ENCODE results near the gene OCA2. TPM values are rescaled to one million over a fixed set of nuclear protein-coding genes. Genes with fewer than 3 reads are reported as not detected.

The OCA2 gene
- total RNA-seq, 4 donors from 2014 or later, result 0.17 to 1.2 (median 0.24) TPM

DNA sequence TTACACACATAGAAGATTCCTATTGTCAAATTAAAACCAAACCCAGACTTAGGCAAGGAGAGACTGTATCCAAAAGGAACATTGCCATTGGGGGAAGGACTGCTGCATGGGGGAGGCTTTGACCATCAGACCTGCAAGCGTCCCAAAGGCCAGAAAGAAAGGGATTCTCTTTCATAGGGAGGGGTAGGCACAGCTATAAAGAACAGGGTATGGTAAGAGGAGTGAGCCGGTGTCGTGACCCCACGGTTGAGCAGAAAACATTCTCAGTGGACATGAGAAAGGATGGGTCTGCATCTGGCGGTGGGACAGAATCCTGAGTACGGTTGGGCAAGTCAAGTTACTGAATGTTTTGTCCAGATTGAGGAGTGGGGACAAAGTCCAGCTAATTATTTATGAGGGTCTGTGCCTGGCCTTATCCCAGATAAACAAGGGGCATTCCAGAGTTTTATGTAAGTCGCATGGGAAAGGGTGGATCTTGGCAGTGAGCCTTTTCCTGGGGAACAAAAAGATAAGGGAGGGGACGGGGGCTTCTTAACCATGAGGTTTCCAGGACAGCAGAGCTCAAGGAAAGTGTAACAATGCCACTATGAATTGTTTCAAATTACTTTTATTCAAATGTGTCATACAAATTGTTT is 357.8 kb downstream of the OCA2 start:
- Histone ChIP-seq H3K9me3 (peaks cover 0 to 4% (median 0%) of the 10 kb centered on the region in 4 donors), H3K27ac (replicated peaks in 1 of 4) (no peak overlapping the region), H3K4me3 (no peak overlapping the region), H3K36me3 (no peaks in the 10 kb centered on the region), H3K4me1 (no peaks in the 10 kb centered on the region), H3K27me3 (no peaks in the 10 kb centered on the region)
- intact Hi-C loops (cut with DNase I), result no loop called here
- WGBS, result 72% methylated on average over 8 of the region's 8 CpGs
- DNase-seq (ENCODE audit: extremely low spot score), result peak; percentile 47
- TF ChIP-seq POLR2A (IDR thresholded peaks at IDR 0.05; ENCODE audit: low read depth), result no peak
- TF ChIP-seq EP300 (IDR thresholded peaks at IDR 0.05), result no peak
- no peak for TF ChIP-seq POLR2AphosphoS5 (IDR thresholded peaks at IDR 0.05)
- TF ChIP-seq, protein P1, sequence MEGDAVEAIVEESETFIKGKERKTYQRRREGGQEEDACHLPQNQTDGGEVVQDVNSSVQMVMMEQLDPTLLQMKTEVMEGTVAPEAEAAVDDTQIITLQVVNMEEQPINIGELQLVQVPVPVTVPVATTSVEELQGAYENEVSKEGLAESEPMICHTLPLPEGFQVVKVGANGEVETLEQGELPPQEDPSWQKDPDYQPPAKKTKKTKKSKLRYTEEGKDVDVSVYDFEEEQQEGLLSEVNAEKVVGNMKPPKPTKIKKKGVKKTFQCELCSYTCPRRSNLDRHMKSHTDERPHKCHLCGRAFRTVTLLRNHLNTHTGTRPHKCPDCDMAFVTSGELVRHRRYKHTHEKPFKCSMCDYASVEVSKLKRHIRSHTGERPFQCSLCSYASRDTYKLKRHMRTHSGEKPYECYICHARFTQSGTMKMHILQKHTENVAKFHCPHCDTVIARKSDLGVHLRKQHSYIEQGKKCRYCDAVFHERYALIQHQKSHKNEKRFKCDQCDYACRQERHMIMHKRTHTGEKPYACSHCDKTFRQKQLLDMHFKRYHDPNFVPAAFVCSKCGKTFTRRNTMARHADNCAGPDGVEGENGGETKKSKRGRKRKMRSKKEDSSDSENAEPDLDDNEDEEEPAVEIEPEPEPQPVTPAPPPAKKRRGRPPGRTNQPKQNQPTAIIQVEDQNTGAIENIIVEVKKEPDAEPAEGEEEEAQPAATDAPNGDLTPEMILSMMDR (IDR thresholded peaks at IDR 0.05), result no peak

DNA sequence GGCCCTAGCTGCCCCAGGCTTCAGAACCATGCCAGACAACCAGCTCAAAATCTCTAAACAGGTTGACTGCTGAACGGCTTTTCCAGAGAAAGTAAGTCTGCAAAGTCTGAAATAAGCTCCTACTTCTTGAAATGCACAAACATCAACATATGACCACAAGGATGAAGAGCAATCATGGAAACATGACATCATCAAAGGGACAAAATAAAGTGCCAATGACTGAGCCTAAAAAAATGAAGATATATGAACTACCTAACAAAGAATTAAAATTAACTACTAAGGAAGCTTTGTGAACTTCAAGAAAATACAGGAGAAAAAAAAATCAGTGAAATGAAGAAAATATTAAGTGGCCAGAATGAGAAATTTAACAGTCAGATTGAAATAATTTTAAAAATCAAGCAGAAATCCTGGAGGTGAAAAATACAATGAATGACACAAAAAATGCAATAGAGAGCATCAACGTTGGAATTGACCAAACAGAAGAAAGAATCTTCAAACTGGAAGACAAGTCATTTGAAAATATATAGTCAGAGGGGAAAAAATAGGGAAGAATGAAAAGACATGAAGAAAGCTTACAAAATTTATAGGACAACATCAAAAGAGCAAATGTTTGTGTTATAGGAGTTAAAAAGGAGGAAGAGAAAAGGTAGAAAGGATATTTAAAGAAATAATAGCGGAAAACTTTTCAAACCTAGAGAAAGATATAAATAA is 364.2 kb downstream of the OCA2 start:
- Histone ChIP-seq H3K27me3 (no peaks in the 10 kb centered on the region), H3K27ac (replicated peaks in 1 of 4) (no peak overlapping the region), H3K9me3 (peaks cover 0 to 24% (median 17%) of the 10 kb centered on the region in 4 donors), H3K4me3 (no peak overlapping the region), H3K4me1 (no peaks in the 10 kb centered on the region), H3K36me3 (no peaks in the 10 kb centered on the region)
- intact Hi-C loops (cut with DNase I), result no loop called here
- DNase-seq (ENCODE audit: extremely low spot score), result no peak
- TF ChIP-seq POLR2A (IDR thresholded peaks at IDR 0.05; ENCODE audit: low read depth), result no peak
- 91% methylated on average over 3 of the region's 3 CpGs for WGBS

DNA sequence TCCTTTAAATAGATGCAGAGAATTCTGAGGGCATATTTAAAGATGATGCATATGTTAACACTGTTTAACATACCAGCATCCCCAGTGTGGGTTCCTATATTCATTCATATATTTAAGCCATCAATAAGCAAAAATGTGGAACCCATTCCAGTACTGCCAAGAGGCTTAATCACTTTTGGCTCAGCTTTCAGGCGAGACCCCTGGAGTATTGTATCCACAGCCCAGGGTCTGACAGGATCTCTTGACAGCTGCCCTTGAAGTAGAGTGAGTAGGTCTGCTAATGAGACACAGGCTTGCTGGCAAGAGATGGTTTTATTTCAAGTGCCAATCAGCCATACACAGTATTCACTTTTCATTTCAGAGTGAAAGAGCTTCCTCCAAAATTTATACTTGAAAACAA is 367.3 kb downstream of the OCA2 start:
- WGBS, result 33% methylated on average over 1 of the region's 1 CpG
- H3K36me3 ChIP-seq, result no peaks in the 10 kb centered on the region
- intact Hi-C loops (cut with DNase I), result no loop called here

DNA sequence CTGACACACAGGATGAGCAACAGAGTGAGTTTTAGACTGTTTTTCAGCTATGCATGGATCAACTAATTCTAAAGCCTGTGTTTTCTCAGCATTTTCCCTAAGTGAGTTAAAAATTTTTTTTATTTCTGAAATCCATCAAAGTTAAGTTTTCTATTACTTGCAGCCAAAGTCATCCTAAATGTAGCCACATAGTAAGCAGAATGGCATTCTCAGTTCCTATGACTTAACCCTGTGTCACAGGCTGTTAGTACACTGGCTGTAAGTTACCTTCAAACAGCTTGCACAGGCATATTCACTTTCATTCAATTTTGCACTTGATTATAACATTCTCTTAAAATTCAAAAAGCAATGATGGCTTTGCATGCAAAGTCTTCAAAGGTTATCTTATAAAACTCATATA is 368.2 kb downstream of the OCA2 start:
- no peak overlapping the region for H3K27ac ChIP-seq (replicated peaks in 1 of 4)
- TF ChIP-seq EP300 (IDR thresholded peaks at IDR 0.05) (no peak), POLR2AphosphoS5 (IDR thresholded peaks at IDR 0.05) (no peak), POLR2A (IDR thresholded peaks at IDR 0.05; ENCODE audit: low read depth) (no peak)
- TF ChIP-seq, protein P1 (IDR thresholded peaks at IDR 0.05), result no peak
- H3K4me1 ChIP-seq, result no peaks in the 10 kb centered on the region
- peaks cover 0 to 17% (median 15%) of the 10 kb centered on the region in 4 donors for H3K9me3 ChIP-seq
- DNase-seq (ENCODE audit: extremely low spot score), result no peak
- H3K27me3 ChIP-seq, result no peaks in the 10 kb centered on the region
- H3K36me3 ChIP-seq, result no peaks in the 10 kb centered on the region
- no peak overlapping the region for H3K4me3 ChIP-seq
- intact Hi-C loops (cut with DNase I), result no loop called here

More for the DNA sequence above, 367.3 kb downstream of the OCA2 start:
- H3K4me1 ChIP-seq, result no peaks in the 10 kb centered on the region
- no peak for DNase-seq (ENCODE audit: extremely low spot score)
- peaks cover 0 to 24% (median 17%) of the 10 kb centered on the region in 4 donors for H3K9me3 ChIP-seq
- no peaks in the 10 kb centered on the region for H3K27me3 ChIP-seq
- TF ChIP-seq POLR2A (IDR thresholded peaks at IDR 0.05; ENCODE audit: low read depth) (no peak), EP300 (IDR thresholded peaks at IDR 0.05) (no peak), POLR2AphosphoS5 (IDR thresholded peaks at IDR 0.05) (no peak)
- TF ChIP-seq, protein P1 (IDR thresholded peaks at IDR 0.05), result no peak
- H3K4me3 ChIP-seq, result no peak overlapping the region
- H3K27ac ChIP-seq (replicated peaks in 1 of 4), result no peak overlapping the region

DNA sequence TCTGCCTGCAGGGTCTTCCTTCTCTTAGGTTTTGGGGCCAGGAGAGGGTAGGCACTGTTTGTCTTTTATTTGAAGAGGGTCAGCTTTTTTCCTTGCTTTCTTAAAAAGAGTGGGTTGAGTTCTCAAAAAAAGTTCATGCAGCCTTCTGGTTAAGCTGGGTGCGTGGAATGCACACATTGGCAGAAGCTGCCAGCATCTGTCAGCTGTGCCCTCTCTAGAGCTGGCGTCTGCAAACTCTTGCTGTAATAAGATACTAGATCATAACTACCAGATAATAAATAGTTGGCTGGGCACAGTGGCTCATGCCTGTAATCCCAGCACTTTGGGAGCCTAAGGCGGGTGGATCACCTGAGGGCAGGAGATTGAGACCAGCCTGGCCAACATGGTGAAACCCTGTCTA is 373.4 kb downstream of the OCA2 start:
- H3K9me3 ChIP-seq, result no peaks in the 10 kb centered on the region

More for the DNA sequence above, 373.4 kb downstream of the OCA2 start:
- H3K36me3 ChIP-seq, result no peaks in the 10 kb centered on the region
- 73% methylated on average over 3 of the region's 3 CpGs for WGBS
- H3K27ac ChIP-seq (replicated peaks in 1 of 4), result no peak overlapping the region
- intact Hi-C loops (cut with DNase I), result no loop called here
- H3K4me1 ChIP-seq, result no peaks in the 10 kb centered on the region
- DNase-seq (ENCODE audit: extremely low spot score), result no peak
- H3K4me3 ChIP-seq, result no peak overlapping the region
- TF ChIP-seq POLR2A (IDR thresholded peaks at IDR 0.05; ENCODE audit: low read depth) (no peak), POLR2AphosphoS5 (IDR thresholded peaks at IDR 0.05) (no peak)
- TF ChIP-seq, protein P1 (IDR thresholded peaks at IDR 0.05), result no peak
- peaks cover 0 to 8% (median 0%) of the 10 kb centered on the region in 4 donors for H3K27me3 ChIP-seq
